ENCODE data around the gene ADAM29. TPM values are rescaled to one million over a fixed set of nuclear protein-coding genes. Genes with fewer than 3 reads are reported as not detected.

The ADAM29 gene
- total and polyA plus RNA-seq, 2 donors from 2014 or later = not detected

- DNase-seq (no peak), FAIRE-seq (no peak)
- Histone ChIP-seq H3K4me3 (ENCODE audit: low read length in 3 of 3) (no peak overlapping the region), H3K27me3 (ENCODE audit: control insufficient read depth, insufficient read depth, low read length) (no peaks in the 10 kb centered on the region), H3K9me3 (ENCODE audit: control insufficient read depth in 2 of 3, insufficient read depth in 1 of 3, low read length in 3 of 3) (no peaks in the 10 kb centered on the region), H3K4me1 (ENCODE audit: control insufficient read depth in 2 of 3, insufficient read depth in 2 of 3, low read depth in 1 of 3, low read length in 3 of 3) (no peaks in the 10 kb centered on the region), H3K27ac (ENCODE audit: low read depth in 2 of 2, low read length in 2 of 2) (no peak overlapping the region), H3K36me3 (ENCODE audit: control insufficient read depth in 2 of 3, insufficient read depth in 3 of 3, low read length in 3 of 3) (no peaks in the 10 kb centered on the region), H3K9ac (ENCODE audit: low read length in 3 of 3) (no peak overlapping the region)
- TF ChIP-seq, protein P1, sequence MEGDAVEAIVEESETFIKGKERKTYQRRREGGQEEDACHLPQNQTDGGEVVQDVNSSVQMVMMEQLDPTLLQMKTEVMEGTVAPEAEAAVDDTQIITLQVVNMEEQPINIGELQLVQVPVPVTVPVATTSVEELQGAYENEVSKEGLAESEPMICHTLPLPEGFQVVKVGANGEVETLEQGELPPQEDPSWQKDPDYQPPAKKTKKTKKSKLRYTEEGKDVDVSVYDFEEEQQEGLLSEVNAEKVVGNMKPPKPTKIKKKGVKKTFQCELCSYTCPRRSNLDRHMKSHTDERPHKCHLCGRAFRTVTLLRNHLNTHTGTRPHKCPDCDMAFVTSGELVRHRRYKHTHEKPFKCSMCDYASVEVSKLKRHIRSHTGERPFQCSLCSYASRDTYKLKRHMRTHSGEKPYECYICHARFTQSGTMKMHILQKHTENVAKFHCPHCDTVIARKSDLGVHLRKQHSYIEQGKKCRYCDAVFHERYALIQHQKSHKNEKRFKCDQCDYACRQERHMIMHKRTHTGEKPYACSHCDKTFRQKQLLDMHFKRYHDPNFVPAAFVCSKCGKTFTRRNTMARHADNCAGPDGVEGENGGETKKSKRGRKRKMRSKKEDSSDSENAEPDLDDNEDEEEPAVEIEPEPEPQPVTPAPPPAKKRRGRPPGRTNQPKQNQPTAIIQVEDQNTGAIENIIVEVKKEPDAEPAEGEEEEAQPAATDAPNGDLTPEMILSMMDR (IDR thresholded peaks at IDR 0.05; ENCODE audit: borderline replicate concordance, extremely low read depth, insufficient read depth) = no peak
- intact Hi-C loops (cut with DNase I) = no loop called here
Observed at GRCh38 chr4:174928575-174929253, 10.6 kb downstream of the ADAM29 start.

DNA sequence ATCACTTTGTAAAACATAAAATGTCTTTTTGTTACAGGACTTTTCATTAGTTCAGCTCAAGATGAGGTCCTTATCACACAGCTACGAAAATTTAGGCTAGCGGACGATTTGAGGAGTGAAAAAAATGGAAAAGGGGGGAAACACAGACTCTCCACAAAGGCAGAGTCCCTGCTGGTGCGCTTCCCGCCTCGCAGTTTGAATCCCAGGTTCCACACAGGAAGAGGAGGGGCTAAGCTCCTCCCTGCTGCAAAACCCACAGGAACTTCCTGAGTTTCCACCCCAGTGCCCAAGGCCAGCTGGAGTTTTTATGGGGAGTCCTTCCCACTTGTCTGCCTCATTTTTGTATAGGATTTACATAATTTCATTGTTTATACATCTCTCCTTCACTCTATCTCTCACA is 11.2 kb downstream of the ADAM29 start:
- H3K27ac ChIP-seq (ENCODE audit: low read depth in 2 of 2, low read length in 2 of 2) = no peak overlapping the region
- intact Hi-C loops (cut with DNase I) = no loop called here
- H3K4me3 ChIP-seq (ENCODE audit: low read length in 3 of 3) = no peak overlapping the region
- H3K9me3 ChIP-seq (ENCODE audit: control insufficient read depth in 2 of 3, insufficient read depth in 1 of 3, low read length in 3 of 3) = no peaks in the 10 kb centered on the region
- DNase-seq = peak in 1 of 5 donors; percentile 30
- TF ChIP-seq, protein P1 (IDR thresholded peaks at IDR 0.05; ENCODE audit: borderline replicate concordance, extremely low read depth, insufficient read depth) = no peak
- no peaks in the 10 kb centered on the region for H3K36me3 ChIP-seq (ENCODE audit: control insufficient read depth in 2 of 3, insufficient read depth in 3 of 3, low read length in 3 of 3)
- H3K27me3 ChIP-seq (ENCODE audit: control insufficient read depth, insufficient read depth, low read length) = no peaks in the 10 kb centered on the region
- no peak for FAIRE-seq
- H3K9ac ChIP-seq (ENCODE audit: low read length in 3 of 3) = no peak overlapping the region
- no peaks in the 10 kb centered on the region for H3K4me1 ChIP-seq (ENCODE audit: control insufficient read depth in 2 of 3, insufficient read depth in 2 of 3, low read depth in 1 of 3, low read length in 3 of 3)

- Histone ChIP-seq H3K9ac (ENCODE audit: low read length in 3 of 3) (no peak overlapping the region), H3K27ac (ENCODE audit: low read depth in 2 of 2, low read length in 2 of 2) (no peak overlapping the region), H3K9me3 (ENCODE audit: control insufficient read depth in 2 of 3, insufficient read depth in 1 of 3, low read length in 3 of 3) (no peaks in the 10 kb centered on the region), H3K4me1 (ENCODE audit: control insufficient read depth in 2 of 3, insufficient read depth in 2 of 3, low read depth in 1 of 3, low read length in 3 of 3) (no peaks in the 10 kb centered on the region), H3K4me3 (ENCODE audit: low read length in 3 of 3) (no peak overlapping the region), H3K27me3 (ENCODE audit: control insufficient read depth, insufficient read depth, low read length) (no peaks in the 10 kb centered on the region), H3K36me3 (ENCODE audit: control insufficient read depth in 2 of 3, insufficient read depth in 3 of 3, low read length in 3 of 3) (no peaks in the 10 kb centered on the region)
- TF ChIP-seq, protein P1 (IDR thresholded peaks at IDR 0.05; ENCODE audit: borderline replicate concordance, extremely low read depth, insufficient read depth) = no peak
- DNase-seq (no peak), FAIRE-seq (no peak)
- intact Hi-C loops (cut with DNase I) = no loop called here
Observed at GRCh38 chr4:174930895-174931294, 12.7 kb downstream of the ADAM29 start.

DNA sequence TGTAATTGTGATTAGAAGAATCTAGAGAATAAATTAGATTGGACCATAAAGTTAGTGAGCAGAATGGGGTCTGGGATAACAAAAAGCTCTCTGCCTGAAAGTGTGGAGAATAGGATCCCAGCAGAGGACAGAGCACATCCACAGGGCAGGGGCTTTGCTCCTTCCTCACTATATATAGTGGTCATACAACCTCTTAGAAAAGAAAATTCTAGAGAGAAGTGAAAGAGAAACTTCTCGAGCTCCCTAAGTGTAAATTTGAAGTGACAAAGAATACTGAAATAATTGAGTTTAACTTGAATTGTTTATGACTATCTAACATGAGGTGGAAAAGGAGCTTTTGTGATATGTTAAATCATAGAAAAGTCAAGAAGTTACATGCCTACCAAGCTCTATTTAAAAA is 14.9 kb downstream of the ADAM29 start:
- H3K9ac ChIP-seq (ENCODE audit: low read length in 3 of 3) = no peak overlapping the region
- no peak overlapping the region for H3K4me3 ChIP-seq (ENCODE audit: low read length in 3 of 3)
- TF ChIP-seq, protein P1 (IDR thresholded peaks at IDR 0.05; ENCODE audit: borderline replicate concordance, extremely low read depth, insufficient read depth) = no peak
- no peak for FAIRE-seq
- intact Hi-C loops (cut with DNase I) = no loop called here
- no peaks in the 10 kb centered on the region for H3K27me3 ChIP-seq (ENCODE audit: control insufficient read depth, insufficient read depth, low read length)
- H3K36me3 ChIP-seq (ENCODE audit: control insufficient read depth in 2 of 3, insufficient read depth in 3 of 3, low read length in 3 of 3) = no peaks in the 10 kb centered on the region
- no peak overlapping the region for H3K27ac ChIP-seq (ENCODE audit: low read depth in 2 of 2, low read length in 2 of 2)
- H3K9me3 ChIP-seq (ENCODE audit: control insufficient read depth in 2 of 3, insufficient read depth in 1 of 3, low read length in 3 of 3) = no peaks in the 10 kb centered on the region
- DNase-seq = no peak
- H3K4me1 ChIP-seq (ENCODE audit: control insufficient read depth in 2 of 3, insufficient read depth in 2 of 3, low read depth in 1 of 3, low read length in 3 of 3) = no peaks in the 10 kb centered on the region

Data from kidney (tissue), 14 donors.